PC-3 (cell line): Measurements from ENCODE around the gene TMEM163. TPM values are rescaled to one million over a fixed set of nuclear protein-coding genes. Genes with fewer than 3 reads are reported as not detected.

Experiments used
- ATAC-seq: fragments of 200-7000 bp; cut with Tn5 transposase; 2 replicates; pipeline ENCODE4 v1.9.1; 2020; ENCODE audit warnings: mild to moderate bottlenecking, moderate library complexity
- BruUV-seq: library from RNA; stranded (reverse); fragments of 400-500 nt; replicated peaks from 2 replicates; lab custom pipeline; 2021; lab: Mats Ljungman, UMichigan
- CTCF ChIA-PET: fragments of 300-600 bp; sonication (Branson Sonifier 250); formaldehyde crosslinking; loops from one replicate; lab custom pipeline; 2022; ENCODE audit warnings: antibody characterized with exemption; lab: Charles Lee
- POLR2A ChIA-PET: fragments of 300-600 bp; sonication (Branson Sonifier 250); formaldehyde crosslinking; loops from one replicate; lab custom pipeline; 2022; ENCODE audit warnings: antibody characterized with exemption; ENCODE audit not compliant: unreplicated experiment; lab: Charles Lee
- DNase-seq: peaks from one replicate; pipeline ENCODE4 v3.0.0-alpha.2; 2015
- H2AFZ ChIP-seq: fragments of 300-600 bp; sonication (generic); 2 replicates; pipeline ENCODE4 v1.6.0; 2016; ENCODE audit warnings: antibody characterized with exemption, low read length
- H3F3A ChIP-seq: fragments of 300-600 bp; sonication (generic); one replicate; pipeline ENCODE4 v1.6.0; 2017; ENCODE audit warnings: antibody characterized with exemption, low read length, control low read depth, mild to moderate bottlenecking; ENCODE audit not compliant: unreplicated experiment
- H3K27ac ChIP-seq: fragments of 300-600 bp; sonication (generic); 2 replicates; pipeline ENCODE4 v1.5.1; 2016; ENCODE audit warnings: mild to moderate bottlenecking, low read length
- H3K27me3 ChIP-seq: fragments of 300-600 bp; sonication (generic); 2 replicates; pipeline ENCODE4 v1.6.1; 2016; ENCODE audit warnings: low read length, mixed read lengths
- H3K36me3 ChIP-seq: fragments of 300-600 bp; sonication (generic); 2 replicates; pipeline ENCODE4 v1.6.1; 2016; ENCODE audit warnings: low read depth, mixed run types, low read length, mixed read lengths
- H3K4me1 ChIP-seq: fragments of 300-600 bp; sonication (generic); 2 replicates; pipeline ENCODE4 v1.5.1; 2016; ENCODE audit warnings: low read length; ENCODE audit not compliant: insufficient read depth
- H3K4me2 ChIP-seq: fragments of 300-600 bp; sonication (generic); 2 replicates; pipeline ENCODE4 v1.6.0; 2016; ENCODE audit warnings: low read length
- H3K4me3 ChIP-seq: fragments of 300-600 bp; sonication (generic); 2 replicates; pipeline ENCODE4 v1.5.1; 2016; ENCODE audit warnings: mild to moderate bottlenecking, low read length, mixed read lengths
- H3K79me2 ChIP-seq: fragments of 300-600 bp; sonication (generic); 2 replicates; pipeline ENCODE4 v1.6.1; 2017; ENCODE audit warnings: low read length, mixed read lengths
- H3K9ac ChIP-seq: fragments of 300-600 bp; sonication (generic); 2 replicates; pipeline ENCODE4 v1.6.0; 2016; ENCODE audit warnings: mild to moderate bottlenecking, low read length
- H3K9me2 ChIP-seq: fragments of 300-600 bp; sonication (generic); replicated peaks from 2 replicates; pipeline ENCODE4 v1.6.1; 2016; ENCODE audit warnings: mixed run types, low read length, mixed read lengths
- H3K9me3 ChIP-seq: fragments of 300-600 bp; sonication (generic); 2 replicates; pipeline ENCODE4 v1.6.1; 2016; ENCODE audit warnings: low read length, mixed read lengths
- H4K20me1 ChIP-seq: fragments of 300-600 bp; sonication (generic); 2 replicates; pipeline ENCODE4 v1.6.1; 2016; ENCODE audit warnings: low read length, mixed read lengths
- EZH2 ChIP-seq: fragments of 300-600 bp; sonication (generic); IDR thresholded peaks from one replicate; pipeline ENCODE4 v1.6.1; 2017; ENCODE audit warnings: antibody characterized with exemption, mild to moderate bottlenecking, low read length; ENCODE audit not compliant: unreplicated experiment
- EZH2phosphoT487 ChIP-seq: fragments of 300-600 bp; sonication (generic); IDR thresholded peaks from 2 replicates; pipeline ENCODE4 v1.6.1; 2018; ENCODE audit warnings: mild to moderate bottlenecking, antibody characterized with exemption, low read length, borderline replicate concordance
- intact Hi-C: fragments of 100-400 bp; cut with micrococcal nuclease; formaldehyde crosslinking; loops from 2 replicates; pipeline ENCODE4 v1.9.0; 2023
- total RNA-seq: library from RNA; depleted of rRNA; stranded (reverse); fragments of >200 nt; gene quantifications from 2 replicates; pipeline ENCODE4 v1.2.3, GENCODE V29; 2014
- TF ChIP-seq, protein P1 (sequence below): fragments of 300-600 bp; sonication (generic); conservative IDR thresholded peaks from 2 replicates; pipeline ENCODE4 v1.5.1; 2017; ENCODE audit warnings: antibody characterized with exemption, low read depth, mild to moderate bottlenecking, low read length

Gene TMEM163
- total RNA-seq, 1 experiment from 2014 or later: 0.47 TPM

GRCh38 chr2:134491771-134492441 is 226.9 kb downstream of the TMEM163 start:
- Histone ChIP-seq H3K4me3 (no peak overlapping the region), H2AFZ (peak overlapping the region; percentile 55; the same call in 1 of the 2 replicates), H3K27ac (no peak overlapping the region), H3K9me3 (no peaks in the 10 kb centered on the region), H3K4me2 (peak overlapping the region; percentile 41), H3K4me1 (no peaks in the 10 kb centered on the region), H3K36me3 (no peaks in the 10 kb centered on the region), H3K9ac (no peak overlapping the region), H3K79me2 (no peaks in the 10 kb centered on the region), H3K9me2 (no peaks in the 10 kb centered on the region), H4K20me1 (no peaks in the 10 kb centered on the region), H3K27me3 (peaks cover 3% of the 10 kb centered on the region; the same call in 1 of the 2 replicates), H3F3A (no peaks in the 10 kb centered on the region)
- CTCF ChIA-PET: interaction anchor here (0.9 kb wide), 2 partner anchors 31 to 41 kb away, joined by 4 to 5 read pairs; no protein-coding TSS in a partner anchor
- DNase-seq (peak; percentile 70), ATAC-seq (peak; percentile 97)
- intact Hi-C loops: no loop called here
- POLR2A ChIA-PET: no interaction called here
- TF ChIP-seq, protein P1, sequence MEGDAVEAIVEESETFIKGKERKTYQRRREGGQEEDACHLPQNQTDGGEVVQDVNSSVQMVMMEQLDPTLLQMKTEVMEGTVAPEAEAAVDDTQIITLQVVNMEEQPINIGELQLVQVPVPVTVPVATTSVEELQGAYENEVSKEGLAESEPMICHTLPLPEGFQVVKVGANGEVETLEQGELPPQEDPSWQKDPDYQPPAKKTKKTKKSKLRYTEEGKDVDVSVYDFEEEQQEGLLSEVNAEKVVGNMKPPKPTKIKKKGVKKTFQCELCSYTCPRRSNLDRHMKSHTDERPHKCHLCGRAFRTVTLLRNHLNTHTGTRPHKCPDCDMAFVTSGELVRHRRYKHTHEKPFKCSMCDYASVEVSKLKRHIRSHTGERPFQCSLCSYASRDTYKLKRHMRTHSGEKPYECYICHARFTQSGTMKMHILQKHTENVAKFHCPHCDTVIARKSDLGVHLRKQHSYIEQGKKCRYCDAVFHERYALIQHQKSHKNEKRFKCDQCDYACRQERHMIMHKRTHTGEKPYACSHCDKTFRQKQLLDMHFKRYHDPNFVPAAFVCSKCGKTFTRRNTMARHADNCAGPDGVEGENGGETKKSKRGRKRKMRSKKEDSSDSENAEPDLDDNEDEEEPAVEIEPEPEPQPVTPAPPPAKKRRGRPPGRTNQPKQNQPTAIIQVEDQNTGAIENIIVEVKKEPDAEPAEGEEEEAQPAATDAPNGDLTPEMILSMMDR: peak; percentile 64
- no peak for TF ChIP-seq EZH2
- BruUV-seq: no TSS peak

- Histone ChIP-seq H3K9ac (no peak overlapping the region), H3K27ac (no peak overlapping the region), H3K27me3 (peaks cover 3% of the 10 kb centered on the region; the same call in 1 of the 2 replicates), H3F3A (no peaks in the 10 kb centered on the region), H3K9me2 (no peaks in the 10 kb centered on the region), H3K9me3 (no peaks in the 10 kb centered on the region), H3K36me3 (no peaks in the 10 kb centered on the region), H3K79me2 (no peaks in the 10 kb centered on the region), H3K4me3 (no peak overlapping the region), H3K4me1 (no peaks in the 10 kb centered on the region), H3K4me2 (no peak overlapping the region), H2AFZ (0 out of 2 replicates have a peak overlapping the region, but pooled peaks have one; percentile 55), H4K20me1 (no peaks in the 10 kb centered on the region)
- intact Hi-C loops: no loop called here
- ATAC-seq (no peak), DNase-seq (no peak)
- BruUV-seq: no TSS peak
- TF ChIP-seq EZH2phosphoT487: no peak
- TF ChIP-seq, protein P1: no peak
- TF ChIP-seq EZH2: no peak
- POLR2A ChIA-PET: no interaction called here
- CTCF ChIA-PET: interaction anchor here (0.9 kb wide), 2 partner anchors 31 to 40 kb away, joined by 4 to 5 read pairs; no protein-coding TSS in a partner anchor
Observed at GRCh38 chr2:134491022-134491421, 227.8 kb downstream of the TMEM163 start.

GRCh38 chr2:134490559-134490958 is 228.2 kb downstream of the TMEM163 start:
- POLR2A ChIA-PET: no interaction called here
- Histone ChIP-seq H3K36me3 (no peaks in the 10 kb centered on the region), H3K9me2 (no peaks in the 10 kb centered on the region), H3K4me1 (no peaks in the 10 kb centered on the region), H3K9ac (no peak overlapping the region), H3K79me2 (no peaks in the 10 kb centered on the region), H3K4me3 (no peak overlapping the region), H3F3A (no peaks in the 10 kb centered on the region), H3K27ac (no peak overlapping the region), H3K27me3 (peaks cover 3% of the 10 kb centered on the region; the same call in 1 of the 2 replicates), H4K20me1 (no peaks in the 10 kb centered on the region), H3K4me2 (no peak overlapping the region), H2AFZ (no peak overlapping the region), H3K9me3 (no peaks in the 10 kb centered on the region)
- BruUV-seq: no TSS peak
- intact Hi-C loops: no loop called here
- TF ChIP-seq, protein P1: no peak
- TF ChIP-seq EZH2: no peak
- TF ChIP-seq EZH2phosphoT487: no peak
- ATAC-seq (no peak), DNase-seq (no peak)
- CTCF ChIA-PET: no interaction called here
